IMR-90 (cell line): Measurements from ENCODE around the gene SULT1C4.

Experiments used
- CEBPB ChIP-seq: IDR thresholded peaks from 2 replicates; pipeline ENCODE4 v1.6.1; 2012; ENCODE audit warnings: low read depth, low read length, improper control_type of control experiment
- CHD1 ChIP-seq: IDR thresholded peaks from 2 replicates; pipeline ENCODE4 v1.6.1; 2012; ENCODE audit warnings: low read depth, low read length, improper control_type of control experiment
- CTCF ChIP-seq: conservative IDR thresholded peaks from 2 replicates; pipeline ENCODE4 v1.5.1; 2012; ENCODE audit warnings: mild to moderate bottlenecking, low read depth, low read length, improper control_type of control experiment
- ELK1 ChIP-seq: fragments of 150-350 bp; IDR thresholded peaks from 2 replicates; pipeline ENCODE4 v1.6.1; 2016; ENCODE audit warnings: low read depth, mild to moderate bottlenecking, low read length, moderate library complexity, borderline replicate concordance
- FOS ChIP-seq: fragments of 150-350 bp; IDR thresholded peaks from 2 replicates; pipeline ENCODE4 v1.6.1; 2016; ENCODE audit warnings: low read depth, low read length
- MAFK ChIP-seq: IDR thresholded peaks from 2 replicates; pipeline ENCODE4 v1.6.1; 2012; ENCODE audit warnings: low read depth, low read length, improper control_type of control experiment
- MAZ ChIP-seq: IDR thresholded peaks from 2 replicates; pipeline ENCODE4 v1.6.1; 2012; ENCODE audit warnings: low read depth, mild to moderate bottlenecking, low read length, improper control_type of control experiment, moderate library complexity, borderline replicate concordance
- MXI1 ChIP-seq: IDR thresholded peaks from 2 replicates; pipeline ENCODE4 v1.6.1; 2012; ENCODE audit warnings: low read depth, mild to moderate bottlenecking, low read length, moderate library complexity, borderline replicate concordance
- POLR2A ChIP-seq: IDR thresholded peaks from 2 replicates; pipeline ENCODE4 v1.6.1; 2012; ENCODE audit warnings: mild to moderate bottlenecking, low read depth, low read length
- RAD21 ChIP-seq: IDR thresholded peaks from 2 replicates; pipeline ENCODE4 v1.6.1; 2012; ENCODE audit warnings: low read length, improper control_type of control experiment
- RCOR1 ChIP-seq: IDR thresholded peaks from 2 replicates; pipeline ENCODE4 v1.6.1; 2012; ENCODE audit warnings: mild to moderate bottlenecking, low read length, improper control_type of control experiment; ENCODE audit not compliant: insufficient replicate concordance
- RFX5 ChIP-seq: IDR thresholded peaks from 2 replicates; pipeline ENCODE4 v1.8.0; 2012; ENCODE audit warnings: low read depth, mild to moderate bottlenecking, low read length, moderate library complexity
- SMC3 ChIP-seq: fragments of 150-350 bp; IDR thresholded peaks from 2 replicates; pipeline ENCODE4 v1.6.1; 2016; ENCODE audit warnings: low read depth, mild to moderate bottlenecking, antibody characterized with exemption, low read length, moderate library complexity
- USF2 ChIP-seq: fragments of 150-350 bp; IDR thresholded peaks from 2 replicates; pipeline ENCODE4 v1.6.1; 2017; ENCODE audit warnings: mild to moderate bottlenecking, antibody characterized with exemption, low read length, low read depth

GRCh38 chr2:108385411-108386071, 7.8 kb downstream of the SULT1C4 start:
- no peak for TF ChIP-seq CTCF
- no peak for TF ChIP-seq POLR2A
- no peak for TF ChIP-seq MAFK
- no peak for TF ChIP-seq RFX5
- TF ChIP-seq RAD21, result no peak
- TF ChIP-seq SMC3, result no peak
- no peak for TF ChIP-seq CEBPB
- TF ChIP-seq RCOR1, result no peak
- TF ChIP-seq MAZ, result no peak
- TF ChIP-seq FOS, result no peak
- no peak for TF ChIP-seq MXI1
- TF ChIP-seq USF2, result no peak
- TF ChIP-seq ELK1, result no peak
- TF ChIP-seq CHD1, result no peak
